Ovary (tissue), 3 donors: ENCODE results near the gene FLNC.

ENCODE experiments used
- EP300 ChIP-seq: sonication (generic); formaldehyde crosslinking; IDR thresholded peaks from one replicate; pipeline ENCODE4 v1.6.1; 2017; ENCODE audit warnings: antibody characterized with exemption
- POLR2A ChIP-seq: fragments of 450-650 bp; IDR thresholded peaks from one replicate; pipeline ENCODE4 v1.6.1; 2017; ENCODE audit warnings: antibody characterized with exemption, mild to moderate bottlenecking, moderate library complexity
- TF ChIP-seq, protein P1 (sequence below), 3 donors: fragments of 450-650 bp in 2 of 3; fragments of 200-600 bp in 1 of 3; IDR thresholded peaks; one replicate each; pipeline versions ENCODE4 v1.5.1 to v1.8.0; 2016 to 2022; ENCODE audit warnings: antibody characterized with exemption in 3 of 3, mild to moderate bottlenecking in 1 of 3
- donor health status: DM: no; HTN: no; CAD: no.

DNA sequence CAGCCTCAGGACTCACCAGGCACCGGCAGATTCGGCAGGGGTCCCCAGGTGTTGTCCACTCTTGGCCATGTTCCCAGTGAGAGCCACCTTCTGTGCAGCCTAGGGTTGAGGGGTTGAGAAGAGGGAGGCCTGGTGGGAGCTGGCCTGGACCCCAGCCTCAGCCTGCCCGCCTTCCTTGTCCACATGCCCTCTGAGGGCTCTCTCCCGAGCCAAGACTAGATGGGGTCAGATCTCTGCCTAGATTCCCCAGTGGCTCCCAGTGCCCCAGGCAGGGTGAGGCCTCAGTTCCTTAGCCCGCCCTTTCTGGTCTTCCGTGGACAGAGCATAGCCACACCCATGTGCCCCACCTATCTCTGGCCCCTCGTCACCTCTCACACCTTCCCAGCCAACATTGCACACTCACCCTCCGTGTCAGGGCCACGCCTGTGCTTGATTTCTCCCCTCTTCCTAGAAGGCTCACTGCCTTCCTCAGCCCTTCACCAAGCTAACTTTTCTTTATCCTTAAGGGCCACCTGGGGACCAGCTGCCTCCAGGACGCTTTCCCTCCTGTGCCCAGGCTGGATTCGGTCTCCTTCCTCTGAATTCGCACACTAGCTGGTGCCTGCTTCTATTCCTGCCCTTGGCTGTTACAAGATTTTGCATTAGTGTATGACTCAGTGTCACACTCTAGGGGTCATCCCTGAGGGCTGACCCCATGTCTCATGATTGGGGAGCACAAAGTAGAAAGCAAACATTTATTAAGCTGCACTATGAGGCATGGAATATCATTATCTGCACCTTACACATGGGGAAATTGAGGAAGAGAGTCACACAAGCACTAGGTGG is 72.8 kb downstream of the FLNC start:
- TF ChIP-seq, protein P1, sequence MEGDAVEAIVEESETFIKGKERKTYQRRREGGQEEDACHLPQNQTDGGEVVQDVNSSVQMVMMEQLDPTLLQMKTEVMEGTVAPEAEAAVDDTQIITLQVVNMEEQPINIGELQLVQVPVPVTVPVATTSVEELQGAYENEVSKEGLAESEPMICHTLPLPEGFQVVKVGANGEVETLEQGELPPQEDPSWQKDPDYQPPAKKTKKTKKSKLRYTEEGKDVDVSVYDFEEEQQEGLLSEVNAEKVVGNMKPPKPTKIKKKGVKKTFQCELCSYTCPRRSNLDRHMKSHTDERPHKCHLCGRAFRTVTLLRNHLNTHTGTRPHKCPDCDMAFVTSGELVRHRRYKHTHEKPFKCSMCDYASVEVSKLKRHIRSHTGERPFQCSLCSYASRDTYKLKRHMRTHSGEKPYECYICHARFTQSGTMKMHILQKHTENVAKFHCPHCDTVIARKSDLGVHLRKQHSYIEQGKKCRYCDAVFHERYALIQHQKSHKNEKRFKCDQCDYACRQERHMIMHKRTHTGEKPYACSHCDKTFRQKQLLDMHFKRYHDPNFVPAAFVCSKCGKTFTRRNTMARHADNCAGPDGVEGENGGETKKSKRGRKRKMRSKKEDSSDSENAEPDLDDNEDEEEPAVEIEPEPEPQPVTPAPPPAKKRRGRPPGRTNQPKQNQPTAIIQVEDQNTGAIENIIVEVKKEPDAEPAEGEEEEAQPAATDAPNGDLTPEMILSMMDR (IDR thresholded peaks at IDR 0.05): no peak
- TF ChIP-seq POLR2A (no peak), EP300 (no peak)
